Fibroblast of villous mesenchyme (primary cell): ENCODE measurements around the gene PRUNE1. TPM values are rescaled to one million over a fixed set of nuclear protein-coding genes. Genes with fewer than 3 reads are reported as not detected.

Experiments used
- DNase-seq: peaks from one replicate; pipeline ENCODE4 v3.0.0-alpha.2; 2010; ENCODE audit warnings: low read depth
- H3K4me3 ChIP-seq: 2 replicates; pipeline ENCODE4 v1.5.1; 2011; ENCODE audit warnings: low read depth, mild to moderate bottlenecking, low read length
- CTCF ChIP-seq: IDR thresholded peaks from 2 replicates; pipeline ENCODE4 v1.5.1; 2012; ENCODE audit warnings: low read depth, mild to moderate bottlenecking, low read length; ENCODE audit not compliant: insufficient read depth
- total RNA-seq: library from RNA; depleted of rRNA; stranded (reverse); fragments of >200 nt; gene quantifications from 2 replicates; pipeline ENCODE4 v1.2.3, GENCODE V29; 2012

Gene PRUNE1
- total RNA-seq, 1 donor: 12.1 TPM

- DNase-seq: peak; percentile 30
Measured at GRCh38 chr1:150976879-150977694, 31.2 kb upstream of the PRUNE1 start.

GRCh38 chr1:150979092-150980056 lies 28.9 kb upstream of the PRUNE1 start:
- TF ChIP-seq CTCF: peak; percentile 100
- H3K4me3 ChIP-seq: no peak overlapping the region
- peak; percentile 91 for DNase-seq

More at GRCh38 chr1:150976879-150977694, 31.2 kb upstream of the PRUNE1 start:
- no peak overlapping the region for H3K4me3 ChIP-seq
- TF ChIP-seq CTCF: no peak

GRCh38 chr1:150981177-150981804 lies 27.0 kb upstream of the PRUNE1 start:
- no peak overlapping the region for H3K4me3 ChIP-seq
- DNase-seq: no peak
- no peak for TF ChIP-seq CTCF

- peak; percentile 27 for DNase-seq
- H3K4me3 ChIP-seq: no peak within 1 kb of the TSS
- TF ChIP-seq CTCF: no peak
Measured at GRCh38 chr1:150981805-150982712, 26.2 kb upstream of the PRUNE1 start, which contains the start of gene ANXA9. Gene ANXA9 (plus strand): TSS chr1:150982292. CDS start chr1:150983106, 814 bp downstream.

GRCh38 chr1:150985179-150985825 lies 22.9 kb upstream of the PRUNE1 start:
- H3K4me3 ChIP-seq: no peak overlapping the region
- TF ChIP-seq CTCF: no peak
- DNase-seq: no peak
